Colonic mucosa (tissue), 4 donors: ENCODE measurements around the gene BRI3. TPM values are rescaled to one million over a fixed set of nuclear protein-coding genes. Genes with fewer than 3 reads are reported as not detected.

Experiments
- DNase-seq: peaks from one replicate; pipeline ENCODE4 v3.0.0-alpha.2; 2020
- H3K27ac ChIP-seq: fragments of 200-600 bp; one replicate; pipeline ENCODE4 v1.8.0; 2021
- H3K27me3 ChIP-seq: fragments of 200-600 bp; one replicate; pipeline ENCODE4 v1.8.0; 2021
- H3K36me3 ChIP-seq: fragments of 200-600 bp; one replicate; pipeline ENCODE4 v1.8.0; 2021
- H3K4me1 ChIP-seq: fragments of 200-600 bp; one replicate; pipeline ENCODE4 v1.8.0; 2021; ENCODE audit warnings: mild to moderate bottlenecking
- H3K4me3 ChIP-seq: fragments of 200-600 bp; one replicate; pipeline ENCODE4 v1.8.0; 2021
- H3K9ac ChIP-seq, 2 donors: one replicate each; pipeline ENCODE4 v1.7.0; 2013; ENCODE audit warnings: control low read depth in 2 of 2, low read depth in 2 of 2, low read length in 2 of 2
- H3K9me3 ChIP-seq: fragments of 200-600 bp; one replicate; pipeline ENCODE4 v1.8.0; 2021
- CTCF ChIP-seq: fragments of 200-600 bp; IDR thresholded peaks from one replicate; pipeline ENCODE4 v1.8.0; 2022; ENCODE audit warnings: antibody characterized with exemption, mild to moderate bottlenecking
- intact Hi-C: fragments of 100-400 bp; cut with DNase I; formaldehyde crosslinking; loops from one replicate; pipeline ENCODE4 v1.14.1; 2022
- total RNA-seq, 2 donors: library from RNA; stranded (reverse); fragmentation: NEBNext Ultra II Directional in 1 of 2; extraction: Animal tissue kit (Norgen Biotek cat#: 25700) in 1 of 2; gene quantifications; one replicate each; pipeline ENCODE4 v1.2.1, GENCODE V29; 2021
- donor health status: healthy.
- donor health status: DM: no; HTN: no; CAD: no.
- donor health status: DM: no; HTN: no; CAD: no.

BRI3 gene
- 100 to 1,000 TPM; 152 to 187 TPM for total RNA-seq

GRCh38 chr7:98280791-98281756 lies at the start of gene BRI3:
Gene BRI3, plus strand, starts transcription at chr7:98281686. Its CDS starts 110 bp downstream, at chr7:98281796.
- H3K4me1 ChIP-seq: peaks cover 21% of the 10 kb centered on the region
- H3K36me3 ChIP-seq: no peaks in the 10 kb centered on the region
- intact Hi-C loops: no loop called here
- H3K4me3 ChIP-seq: peak within 1 kb of the TSS; percentile 66
- H3K9me3 ChIP-seq: no peaks in the 10 kb centered on the region
- H3K9ac ChIP-seq: peak within 1 kb of the TSS; percentile 79 to 99
- peak; percentile 95 for DNase-seq
- peak within 1 kb of the TSS; percentile 91 for H3K27ac ChIP-seq
- peak; percentile 24 for TF ChIP-seq CTCF
- H3K27me3 ChIP-seq: no peaks in the 10 kb centered on the region

GRCh38 chr7:98232263-98232585 lies 49.3 kb upstream of the BRI3 start:
- no peak for DNase-seq
- H3K9ac ChIP-seq: no peak overlapping the region
- no peaks in the 10 kb centered on the region for H3K27me3 ChIP-seq
- H3K9me3 ChIP-seq: no peaks in the 10 kb centered on the region
- intact Hi-C loops: no loop called here
- no peaks in the 10 kb centered on the region for H3K4me1 ChIP-seq
- H3K36me3 ChIP-seq: no peaks in the 10 kb centered on the region
- no peak overlapping the region for H3K27ac ChIP-seq
- no peak overlapping the region for H3K4me3 ChIP-seq
- TF ChIP-seq CTCF: no peak

GRCh38 chr7:98232799-98233198 lies 48.7 kb upstream of the BRI3 start:
- intact Hi-C loops: no loop called here
- Histone ChIP-seq H3K4me1 (no peaks in the 10 kb centered on the region), H3K4me3 (no peak overlapping the region), H3K27me3 (no peaks in the 10 kb centered on the region), H3K9me3 (no peaks in the 10 kb centered on the region), H3K27ac (no peak overlapping the region), H3K36me3 (no peaks in the 10 kb centered on the region), H3K9ac (no peak overlapping the region)
- DNase-seq: no peak
- TF ChIP-seq CTCF: no peak

- no peak for TF ChIP-seq CTCF
- DNase-seq: no peak
- no peaks in the 10 kb centered on the region for H3K27me3 ChIP-seq
- H3K36me3 ChIP-seq: no peaks in the 10 kb centered on the region
- no peaks in the 10 kb centered on the region for H3K4me1 ChIP-seq
- intact Hi-C loops: no loop called here
- no peak overlapping the region for H3K4me3 ChIP-seq
- no peaks in the 10 kb centered on the region for H3K9me3 ChIP-seq
- H3K9ac ChIP-seq: no peak overlapping the region
- H3K27ac ChIP-seq: no peak overlapping the region
These were observed 48.0 kb upstream of the BRI3 start for GRCh38 chr7:98233219-98234070.

GRCh38 chr7:98234429-98235147 lies 46.9 kb upstream of the BRI3 start:
- intact Hi-C loops: no loop called here
- no peaks in the 10 kb centered on the region for H3K4me1 ChIP-seq
- no peak for DNase-seq
- H3K27me3 ChIP-seq: no peaks in the 10 kb centered on the region
- no peak overlapping the region for H3K4me3 ChIP-seq
- no peak overlapping the region for H3K27ac ChIP-seq
- no peaks in the 10 kb centered on the region for H3K36me3 ChIP-seq
- no peaks in the 10 kb centered on the region for H3K9me3 ChIP-seq
- no peak overlapping the region for H3K9ac ChIP-seq
- no peak for TF ChIP-seq CTCF
